Pancreas (tissue), 10 donors: ENCODE measurements around the gene OR5K4. TPM values are rescaled to one million over a fixed set of nuclear protein-coding genes. Genes with fewer than 3 reads are reported as not detected.

Source experiments
- ATAC-seq, 4 donors: fragments of 200-7000 bp; cut with Tn5 transposase; one replicate each; pipeline versions ENCODE4 v1.8.0 to v1.9.1; 2020; ENCODE audit warnings: mild to moderate bottlenecking in 4 of 4, moderate library complexity in 4 of 4
- DNase-seq, 6 donors: peaks; one replicate each; pipeline ENCODE4 v3.0.0-alpha.2; 2020
- FAIRE-seq: peaks from 2 replicates; lab custom pipeline; 2012; peaks lifted over from hg19 to GRCh38; lab: Jason Lieb, UNC
- H3K27ac ChIP-seq, 4 donors: fragments of 200-600 bp; sonication (generic); 1 replicate in 3 of 4; 2 replicates in 1 of 4; pipeline versions ENCODE4 v1.5.0 to v1.8.0; 2020
- H3K27me3 ChIP-seq, 4 donors: fragments of 200-600 bp; one replicate each; pipeline ENCODE4 v1.8.0; 2021
- H3K36me3 ChIP-seq, 3 donors: fragments of 200-600 bp; sonication (generic) in 1 of 3; one replicate each; pipeline versions ENCODE4 v1.5.0 to v1.8.0; 2020 to 2021
- H3K4me1 ChIP-seq, 3 donors: fragments of 200-600 bp; one replicate each; pipeline ENCODE4 v1.8.0; 2021
- H3K4me3 ChIP-seq, 4 donors: fragments of 200-600 bp; sonication (generic) in 2 of 4; one replicate each; pipeline versions ENCODE4 v1.5.0 to v1.8.0; 2020 to 2021
- H3K9me3 ChIP-seq, 4 donors: fragments of 200-600 bp; one replicate each; pipeline ENCODE4 v1.8.0; 2021
- CTCF ChIP-seq, 4 donors: fragments of 200-600 bp; sonication (generic) in 3 of 4; IDR thresholded peaks; one replicate each; pipeline versions ENCODE4 v1.5.0 to v1.8.0; 2021; ENCODE audit warnings: antibody characterized with exemption in 4 of 4
- WGBS, 2 donors: extraction: QIAGEN DNeasy Blood & Tissue Kit; methylation state at CpG; one replicate each; pipeline ENCODE4 v1.1.7; 2013; 5-methylcytosine and 5-hydroxymethylcytosine counted together
- intact Hi-C, 3 donors: fragments of 100-400 bp; cut with DNase I; formaldehyde crosslinking; loops; one replicate each; pipeline versions ENCODE4 v1.11.1 to v1.14.2; 2022
- polyA plus RNA-seq, 2 donors: library from polyadenylated mRNA; stranded (reverse); fragments of 200-250 nt; gene quantifications; one replicate each; pipeline ENCODE4 v1.2.3, GENCODE V29; 2013
- total RNA-seq, 6 donors: library from RNA; stranded (reverse); fragmentation: NEBNext Ultra II Directional in 4 of 6; extraction: Animal tissue kit (Norgen Biotek cat#: 25700) in 4 of 6; gene quantifications; one replicate each; pipeline versions ENCODE4 v1.2.1 to v1.2.4, GENCODE V29; 2021 to 2023
- donor health status: healthy with polysubstance abuse.
- donor health status: DM: no; HTN: no; CAD: no; lungs with moderate emphysema.
- donor health status: DM: no; HTN: no; CAD: no.
- donor health status: control.
- donor health status: control.
- donor health status: Bipolar disorder and iron deficiency.
- donor health status: DM: yes; HTN: yes; CAD: no.
- donor health status: DM: no; HTN: no; CAD: no.
- donor health status: DM: no; HTN: no; CAD: no.
- donor health status: DM: yes; HTN: yes; CAD: no.

Gene OR5K4
- total and polyA plus RNA-seq, 8 donors, result not detected

- Histone ChIP-seq H3K27me3 (no peaks in the 10 kb centered on the region), H3K27ac (no peak overlapping the region), H3K4me1 (no peaks in the 10 kb centered on the region), H3K36me3 (no peaks in the 10 kb centered on the region), H3K4me3 (no peak overlapping the region), H3K9me3 (no peaks in the 10 kb centered on the region)
- no peak for DNase-seq
- intact Hi-C loops, result no loop called here
- TF ChIP-seq CTCF (IDR thresholded peaks at IDR 0.05), result no peak
- no peak for FAIRE-seq
- no peak for ATAC-seq
Observed at GRCh38 chr3:98398513-98398912, 44.9 kb downstream of the OR5K4 start.

GRCh38 chr3:98402507-98402906, 48.9 kb downstream of the OR5K4 start:
- no peak for ATAC-seq
- H3K4me3 ChIP-seq, result no peak overlapping the region
- H3K27me3 ChIP-seq, result no peaks in the 10 kb centered on the region
- no peaks in the 10 kb centered on the region for H3K9me3 ChIP-seq
- WGBS, 2 donors, result 80 to 94% methylated on average over 1 of the region's 1 CpG
- H3K4me1 ChIP-seq, result no peaks in the 10 kb centered on the region
- intact Hi-C loops, result no loop called here
- no peak overlapping the region for H3K27ac ChIP-seq
- no peak for TF ChIP-seq CTCF (IDR thresholded peaks at IDR 0.05)
- no peak for DNase-seq
- no peaks in the 10 kb centered on the region for H3K36me3 ChIP-seq
- FAIRE-seq, result no peak

- TF ChIP-seq CTCF (IDR thresholded peaks at IDR 0.05), result no peak
- Histone ChIP-seq H3K27ac (no peak overlapping the region), H3K4me1 (no peaks in the 10 kb centered on the region), H3K27me3 (no peaks in the 10 kb centered on the region), H3K36me3 (no peaks in the 10 kb centered on the region), H3K9me3 (no peaks in the 10 kb centered on the region), H3K4me3 (no peak overlapping the region)
- intact Hi-C loops, result no loop called here
- FAIRE-seq, result no peak
- ATAC-seq, result no peak
- no peak for DNase-seq
Observed at GRCh38 chr3:98404010-98404409, 50.4 kb downstream of the OR5K4 start.

Other genes with a start within 250 kb of the OR5K4 start
- gene OR5H1, start 223.1 kb upstream of the OR5K4 start, total RNA-seq, result not detected
- not detected for gene OR5H1, start 223.1 kb upstream of the OR5K4 start, polyA plus RNA-seq
- gene OR5H14, start 206.4 kb upstream of the OR5K4 start, total RNA-seq, result not detected
- not detected for gene OR5H14, start 206.4 kb upstream of the OR5K4 start, polyA plus RNA-seq
- gene OR5H15, start 187.2 kb upstream of the OR5K4 start, total RNA-seq, result not detected
- not detected for gene OR5H15, start 187.2 kb upstream of the OR5K4 start, polyA plus RNA-seq
- not detected for gene OR5H6, start 89.6 kb upstream of the OR5K4 start, total RNA-seq
- gene OR5H6, start 89.6 kb upstream of the OR5K4 start, polyA plus RNA-seq, result under 1 TPM in 1 of 2 donors, not detected in 1; 0.12 TPM
- not detected for gene OR5H2, start 71.3 kb upstream of the OR5K4 start, total RNA-seq
- not detected for gene OR5H2, start 71.3 kb upstream of the OR5K4 start, polyA plus RNA-seq
- gene OR5K3, start 36.8 kb downstream of the OR5K4 start, total RNA-seq, result not detected
- not detected for gene OR5K3, start 36.8 kb downstream of the OR5K4 start, polyA plus RNA-seq
- gene OR5K1, start 109.3 kb downstream of the OR5K4 start, total RNA-seq, result not detected
- not detected for gene OR5K1, start 109.3 kb downstream of the OR5K4 start, polyA plus RNA-seq
- gene OR5K2, start 143.8 kb downstream of the OR5K4 start, total RNA-seq, result not detected
- gene OR5K2, start 143.8 kb downstream of the OR5K4 start, polyA plus RNA-seq, result not detected
- 10 to 100 TPM; 16.0 to 35.1 (median 21.8) TPM for gene CLDND1, start 169.0 kb downstream of the OR5K4 start, total RNA-seq
- gene CLDND1, start 169.0 kb downstream of the OR5K4 start, polyA plus RNA-seq, result 10 to 100 TPM; 21.3 to 37.2 TPM
- gene GPR15, start 178.1 kb downstream of the OR5K4 start, total RNA-seq, result under 1 TPM in 2 of 6 donors, not detected in 4; 0.15 to 0.19 TPM
- under 1 TPM in 1 of 2 donors, not detected in 1; 0.07 TPM for gene GPR15, start 178.1 kb downstream of the OR5K4 start, polyA plus RNA-seq
- gene CPOX, start 239.8 kb downstream of the OR5K4 start, total RNA-seq, result 1 to 10 TPM; 4.1 to 9.5 (median 5.3) TPM
- 1 to 10 TPM; 8.2 to 9.8 TPM for gene CPOX, start 239.8 kb downstream of the OR5K4 start, polyA plus RNA-seq